PC-3 (cell line): Measurements from ENCODE around the gene GPR146.

ENCODE experiments used
- CTCF ChIP-seq: fragments of 300-600 bp; sonication (generic); conservative IDR thresholded peaks from 2 replicates; pipeline ENCODE4 v1.5.1; 2017; ENCODE audit warnings: antibody characterized with exemption, low read depth, mild to moderate bottlenecking, low read length
- EZH2 ChIP-seq: fragments of 300-600 bp; sonication (generic); IDR thresholded peaks from one replicate; pipeline ENCODE4 v1.6.1; 2017; ENCODE audit warnings: antibody characterized with exemption, mild to moderate bottlenecking, low read length; ENCODE audit not compliant: unreplicated experiment
- EZH2phosphoT487 ChIP-seq: fragments of 300-600 bp; sonication (generic); IDR thresholded peaks from 2 replicates; pipeline ENCODE4 v1.6.1; 2018; ENCODE audit warnings: mild to moderate bottlenecking, antibody characterized with exemption, low read length, borderline replicate concordance

GRCh38 chr7:1070544-1071011, 26.2 kb downstream of the GPR146 start:
- TF ChIP-seq CTCF = no peak
- no peak for TF ChIP-seq EZH2
- TF ChIP-seq EZH2phosphoT487 = no peak
